Measurements from ENCODE around the gene MGAT4A.

The MGAT4A gene

GRCh38 chr2:98650998-98651397 is 79.9 kb downstream of the MGAT4A start:
- no peak for DNase-seq

- DNase-seq, result no peak
These were observed 80.9 kb downstream of the MGAT4A start for GRCh38 chr2:98649992-98650375.

DNA sequence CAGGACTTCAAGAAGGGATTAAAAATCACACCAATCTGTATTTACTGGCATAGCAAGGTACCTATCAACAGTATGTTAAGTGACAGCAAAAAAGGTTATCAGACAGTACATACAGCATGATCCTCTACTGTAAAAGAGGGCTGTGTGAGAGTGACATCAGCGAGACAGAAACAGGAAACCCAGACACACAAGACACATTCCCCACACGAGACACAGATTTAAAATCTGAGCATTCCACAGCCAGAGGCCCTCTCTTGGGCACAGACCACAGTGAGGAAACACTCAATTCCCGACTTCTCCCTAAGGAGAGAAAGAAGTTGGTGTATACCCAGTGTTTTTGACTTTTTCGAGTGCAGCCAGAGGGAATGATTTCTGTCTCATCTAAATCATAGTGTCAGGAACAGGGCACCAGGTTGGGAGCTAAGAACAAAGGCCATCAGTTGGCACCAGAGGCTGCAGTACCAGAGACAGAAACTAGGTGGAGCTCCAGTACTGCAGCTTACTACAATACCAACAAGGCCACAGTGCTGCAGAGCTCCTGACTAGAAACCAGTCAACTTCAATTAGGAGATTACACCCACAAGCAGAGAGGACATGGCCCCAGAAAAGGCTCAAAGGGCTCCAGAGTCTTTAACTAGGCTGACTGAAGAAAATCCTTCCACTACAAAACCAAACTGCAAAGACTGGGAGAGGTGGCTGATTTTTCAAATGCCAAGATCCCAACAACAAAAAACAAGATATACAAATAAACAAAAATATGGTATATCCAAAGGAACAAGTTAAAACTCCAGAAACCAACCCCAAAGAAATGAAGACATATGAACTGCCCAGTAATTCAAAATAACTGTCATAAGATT is 81.6 kb downstream of the MGAT4A start:
- DNase-seq, result peak; percentile 89

GRCh38 chr2:98648451-98648850 is 82.5 kb downstream of the MGAT4A start:
- no peak for DNase-seq

DNA sequence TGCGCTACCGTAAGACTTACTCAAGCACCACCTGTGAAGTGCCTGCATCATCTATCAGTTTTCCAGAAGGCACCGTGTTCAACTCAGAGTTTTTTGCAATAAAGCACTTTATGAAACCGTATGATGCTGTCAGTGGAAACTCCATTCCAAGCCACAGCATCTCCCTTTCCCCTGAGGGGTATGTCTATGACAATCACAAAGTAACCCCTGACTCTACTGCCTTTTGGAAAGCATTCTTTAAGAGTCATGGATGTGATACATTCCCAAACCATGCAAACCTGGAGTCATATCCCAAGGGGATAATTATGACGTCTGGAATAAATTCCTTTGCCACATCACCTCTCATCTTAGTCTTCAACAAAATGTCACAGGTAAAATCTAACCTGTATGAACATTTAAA is 83.3 kb downstream of the MGAT4A start:
- DNase-seq, result no peak

DNA sequence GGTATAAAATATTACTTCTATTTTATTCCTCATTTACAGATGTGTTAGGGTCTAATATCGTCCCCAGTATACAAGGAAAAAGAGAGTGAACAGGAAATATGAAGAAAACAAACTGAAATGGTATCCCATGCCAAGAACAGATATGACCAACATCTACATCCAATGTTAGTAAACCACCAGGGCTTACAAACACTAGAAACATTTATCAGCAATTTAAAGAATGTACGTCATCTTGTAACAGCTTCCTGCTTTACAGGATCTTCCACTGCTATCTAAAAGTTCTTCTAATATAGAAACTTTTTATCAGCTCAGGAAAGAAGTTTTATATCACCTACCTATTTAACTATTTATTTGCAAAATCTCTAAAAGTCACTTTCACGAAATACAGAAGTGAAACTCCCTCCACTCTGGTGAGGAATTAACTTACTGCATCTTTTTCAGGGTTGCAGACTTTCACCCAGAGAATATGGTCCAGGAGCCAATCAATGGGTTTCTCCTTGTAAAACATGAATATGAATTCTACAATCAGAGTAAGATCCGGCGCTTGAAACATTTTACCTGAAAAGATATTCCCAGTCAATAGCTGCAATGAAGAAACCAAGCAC is 87.3 kb downstream of the MGAT4A start:
- no peak for DNase-seq

GRCh38 chr2:98637401-98638147 is 93.4 kb downstream of the MGAT4A start:
- peak; percentile 76 for DNase-seq

GRCh38 chr2:98634406-98635092 is 96.4 kb downstream of the MGAT4A start:
- DNase-seq, result peak; percentile 48

GRCh38 chr2:98632351-98632750 is 98.6 kb downstream of the MGAT4A start:
- no peak for DNase-seq

DNA sequence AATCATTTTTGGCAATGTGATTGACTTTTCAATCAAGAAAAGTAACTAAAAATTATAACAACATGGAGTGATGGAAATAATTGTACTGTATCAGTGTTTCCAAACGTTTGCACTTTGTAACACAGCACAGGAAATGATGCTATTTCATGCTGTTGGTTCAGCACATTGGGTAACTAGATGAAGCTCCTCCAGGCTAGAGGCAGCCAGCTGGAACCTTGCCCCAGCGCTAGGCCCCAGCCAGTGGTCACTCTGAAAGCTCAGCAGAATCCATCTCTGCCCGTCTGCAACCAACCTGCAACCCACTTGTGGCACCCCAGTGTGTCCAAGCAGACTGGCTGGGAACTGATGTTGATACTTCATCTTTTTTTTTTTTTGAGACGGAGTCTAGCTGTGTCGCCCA is 107.3 kb downstream of the MGAT4A start:
- DNase-seq, result no peak

- DNase-seq, result no peak
These were observed 113.8 kb downstream of the MGAT4A start for GRCh38 chr2:98617149-98617548.

- no peak for DNase-seq
These were observed 115.5 kb downstream of the MGAT4A start for GRCh38 chr2:98615481-98615880.

- no peak for DNase-seq
These were observed 116.8 kb downstream of the MGAT4A start for GRCh38 chr2:98614024-98614739.

DNA sequence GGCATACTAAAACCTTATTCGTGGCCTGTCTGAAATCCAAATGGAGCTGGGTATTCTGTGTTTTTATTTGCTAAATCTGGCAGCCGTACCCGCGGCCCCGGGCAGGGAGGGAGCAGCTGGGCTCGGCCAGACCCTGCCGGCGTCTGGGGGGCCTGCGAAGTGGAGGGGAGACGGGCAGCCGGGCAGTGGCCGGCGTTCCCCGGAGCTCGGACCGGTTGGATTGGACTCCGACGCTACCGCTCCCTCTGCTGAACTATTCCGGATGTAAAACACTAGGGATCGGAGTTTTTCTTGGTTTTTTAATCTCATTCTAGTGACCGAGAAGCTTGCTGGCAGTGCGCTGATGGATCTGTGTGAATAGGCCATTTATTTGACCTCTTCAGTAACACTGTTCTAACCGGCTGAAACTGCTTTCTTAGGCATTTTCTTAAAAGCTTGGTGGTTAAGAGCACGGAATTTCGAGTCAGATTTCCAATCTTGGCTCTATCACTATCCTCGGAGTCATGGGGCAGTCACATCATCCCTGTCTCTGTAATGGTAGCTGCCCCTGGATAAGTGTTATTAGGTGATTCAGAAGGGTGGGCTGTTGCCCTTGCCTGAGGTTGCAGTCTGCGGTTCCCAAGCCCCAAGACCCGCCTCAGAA is 121.8 kb downstream of the MGAT4A start:
- no peak for DNase-seq

- peak; percentile 93 for DNase-seq
These were observed 122.6 kb downstream of the MGAT4A start, which contains the start of the genes COA5 and UNC50 for GRCh38 chr2:98608116-98608961. COA5 (minus strand) TSS chr2:98608512; CDS start chr2:98608405, 107 bp downstream. UNC50 (plus strand) TSS chr2:98608589; CDS start chr2:98609760, 1,171 bp downstream.

GRCh38 chr2:98607741-98608115 is 123.2 kb downstream of the MGAT4A start:
- DNase-seq, result no peak

DNA sequence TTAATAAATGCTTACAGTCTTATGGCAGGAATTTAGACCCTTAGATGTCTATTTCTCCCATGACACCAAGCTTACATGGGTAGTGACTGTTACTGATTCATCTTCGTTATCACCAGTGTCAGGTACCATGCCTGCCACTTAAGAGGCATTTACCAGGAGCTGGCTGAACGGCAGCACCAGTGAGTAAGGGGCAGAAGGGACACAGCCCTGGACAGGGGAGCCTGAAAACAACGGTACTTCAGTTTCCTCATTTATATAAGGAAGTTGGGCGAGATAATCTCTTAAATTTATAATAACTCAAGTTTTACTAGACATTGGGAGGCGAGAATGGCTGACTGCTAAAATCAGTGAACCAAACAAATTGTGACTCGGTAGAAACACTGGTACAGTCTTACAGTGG is 123.8 kb downstream of the MGAT4A start:
- no peak for DNase-seq

DNA sequence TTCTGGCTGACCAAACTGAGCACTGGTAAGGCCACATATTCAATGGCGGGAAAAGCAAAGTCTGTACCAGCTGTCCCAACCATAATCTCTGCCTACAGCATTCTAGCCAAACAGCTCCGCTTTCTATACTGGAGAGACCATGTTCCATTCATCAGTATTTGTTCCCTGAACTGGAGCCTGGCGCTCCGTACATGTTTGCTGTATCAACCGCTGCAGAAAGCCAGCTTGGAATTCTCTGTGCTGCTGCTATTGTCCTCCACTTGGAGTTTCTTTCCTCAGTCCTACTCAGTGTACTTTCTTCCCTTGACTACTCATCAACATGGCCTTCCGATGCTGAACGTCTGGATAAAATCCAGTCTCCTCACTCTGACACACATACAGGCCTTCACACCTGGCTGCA is 124.5 kb downstream of the MGAT4A start:
- DNase-seq, result no peak

- DNase-seq, result no peak
These were observed 125.9 kb downstream of the MGAT4A start for GRCh38 chr2:98605076-98605475.

- peak; percentile 16 for DNase-seq
These were observed 126.4 kb downstream of the MGAT4A start for GRCh38 chr2:98604547-98604946.
